IMR-90 (cell line): Measurements from ENCODE around the gene ST7. TPM values are rescaled to one million over a fixed set of nuclear protein-coding genes. Genes with fewer than 3 reads are reported as not detected.

Experiments used
- ATAC-seq: fragments of 200-7000 bp; cut with Tn5 transposase; 2 replicates; pipeline ENCODE4 v1.9.1; 2020; ENCODE audit warnings: low read depth, mild to moderate bottlenecking, moderate library complexity
- BruUV-seq: library from RNA; stranded (reverse); fragments of 400-500 nt; replicated peaks from 2 replicates; lab custom pipeline; 2021; lab: Mats Ljungman, UMichigan
- CTCF ChIA-PET: fragments of 300-600 bp; formaldehyde crosslinking; extraction: SDS; loops from one replicate; lab custom pipeline; 2021; ENCODE audit warnings: antibody characterized with exemption; lab: Yijun Ruan, JAX
- POLR2A ChIA-PET: fragments of 300-600 bp; sonication (Branson Sonifier 250); formaldehyde crosslinking; loops from one replicate; lab custom pipeline; 2022; ENCODE audit warnings: antibody characterized with exemption; ENCODE audit not compliant: unreplicated experiment; lab: Charles Lee
- DNase-seq: peaks from one replicate; pipeline ENCODE4 v3.0.0; 2013
- H2AFZ ChIP-seq: replicated peaks from 2 replicates; pipeline ENCODE3; 2013; ENCODE audit warnings: low read length, mild to moderate bottlenecking; ENCODE audit not compliant: poor library complexity
- H2AK5ac ChIP-seq: 2 replicates; pipeline ENCODE4 v1.6.1; 2013; ENCODE audit warnings: low read depth, low read length, inconsistent platforms
- H2AK9ac ChIP-seq: replicated peaks from 2 replicates; pipeline ENCODE3; 2013; ENCODE audit warnings: mild to moderate bottlenecking, low read depth, low read length, moderate library complexity; ENCODE audit not compliant: poor library complexity
- H2BK120ac ChIP-seq: 2 replicates; pipeline ENCODE4 v1.6.1; 2013; ENCODE audit warnings: low read depth, low read length, inconsistent platforms
- H2BK15ac ChIP-seq: 3 replicates; pipeline ENCODE4 v1.6.1; 2013; ENCODE audit warnings: low read depth, low read length, inconsistent platforms
- H2BK20ac ChIP-seq: 2 replicates; pipeline ENCODE4 v1.6.1; 2013; ENCODE audit warnings: low read depth, mild to moderate bottlenecking, inconsistent platforms, low read length, moderate library complexity
- H2BK5ac ChIP-seq: 2 replicates; pipeline ENCODE4 v1.6.1; 2013; ENCODE audit warnings: mild to moderate bottlenecking, low read depth, low read length, inconsistent platforms; ENCODE audit not compliant: poor library complexity, severe bottlenecking
- H3K14ac ChIP-seq: replicated peaks from 2 replicates; pipeline ENCODE4 v1.6.1; 2013; ENCODE audit warnings: low read depth, low read length, inconsistent platforms
- H3K18ac ChIP-seq: 2 replicates; pipeline ENCODE4 v1.6.1; 2013; ENCODE audit warnings: low read depth, low read length, control low read depth
- H3K23ac ChIP-seq: 2 replicates; pipeline ENCODE4 v1.6.1; 2013; ENCODE audit warnings: low read depth, low read length, inconsistent platforms
- H3K27ac ChIP-seq: 2 replicates; pipeline ENCODE4 v1.5.1; 2013; ENCODE audit warnings: mild to moderate bottlenecking, control low read depth, low read length; ENCODE audit not compliant: insufficient read depth
- H3K27me3 ChIP-seq: 2 replicates; pipeline ENCODE4 v1.6.1; 2013; ENCODE audit warnings: low read length; ENCODE audit not compliant: control insufficient read depth, insufficient read depth
- H3K36me3 ChIP-seq: 2 replicates; pipeline ENCODE4 v1.6.1; 2013; ENCODE audit warnings: low read length, mixed read lengths; ENCODE audit not compliant: control insufficient read depth, insufficient read depth
- H3K4ac ChIP-seq: 2 replicates; pipeline ENCODE4 v1.6.1; 2013; ENCODE audit warnings: low read depth, low read length, inconsistent platforms
- H3K4me1 ChIP-seq: 2 replicates; pipeline ENCODE4 v1.6.1; 2013; ENCODE audit warnings: low read length, mixed read lengths; ENCODE audit not compliant: control insufficient read depth, insufficient read depth
- H3K4me2 ChIP-seq: 2 replicates; pipeline ENCODE4 v1.6.1; 2013; ENCODE audit warnings: low read depth, mild to moderate bottlenecking, control low read depth, low read length, moderate library complexity
- H3K4me3 ChIP-seq: 2 replicates; pipeline ENCODE4 v1.5.1; 2013; ENCODE audit warnings: low read depth, mild to moderate bottlenecking, control low read depth, low read length, moderate library complexity; ENCODE audit not compliant: insufficient read depth
- H3K56ac ChIP-seq: 2 replicates; pipeline ENCODE4 v1.6.1; 2013; ENCODE audit warnings: low read length, inconsistent platforms; ENCODE audit not compliant: insufficient read depth; ENCODE audit errors: extremely low read depth
- H3K79me1 ChIP-seq, 2 experiments: 2 replicates each; pipeline ENCODE4 v1.6.1; 2013; ENCODE audit warnings: low read length in 2 of 2, inconsistent platforms in 1 of 2, low read depth in 1 of 2
- H3K9ac ChIP-seq: 2 replicates; pipeline ENCODE4 v1.6.1; 2013; ENCODE audit warnings: low read depth, low read length, control low read depth
- H3K9me1 ChIP-seq: 2 replicates; pipeline ENCODE4 v1.6.1; 2013; ENCODE audit warnings: low read length, inconsistent platforms; ENCODE audit not compliant: insufficient read depth
- H3K9me3 ChIP-seq: 2 replicates; pipeline ENCODE4 v1.6.1; 2013; ENCODE audit warnings: low read length; ENCODE audit not compliant: control insufficient read depth, insufficient read depth
- H4K20me1 ChIP-seq: 2 replicates; pipeline ENCODE4 v1.6.1; 2013; ENCODE audit warnings: low read length, inconsistent platforms; ENCODE audit not compliant: insufficient read depth
- H4K5ac ChIP-seq: 2 replicates; pipeline ENCODE4 v1.6.1; 2013; ENCODE audit warnings: mild to moderate bottlenecking, low read depth, low read length, control low read depth
- H4K8ac ChIP-seq, 2 experiments: 2 replicates each; pipeline ENCODE4 v1.6.1; 2013; ENCODE audit warnings: low read depth in 2 of 2, low read length in 2 of 2, control low read depth in 1 of 2, inconsistent platforms in 1 of 2
- H4K91ac ChIP-seq: 2 replicates; pipeline ENCODE4 v1.6.1; 2013; ENCODE audit warnings: low read depth, low read length, inconsistent platforms; ENCODE audit not compliant: insufficient read depth
- CEBPB ChIP-seq: IDR thresholded peaks from 2 replicates; pipeline ENCODE4 v1.6.1; 2012; ENCODE audit warnings: low read depth, low read length, improper control_type of control experiment
- CHD1 ChIP-seq: IDR thresholded peaks from 2 replicates; pipeline ENCODE4 v1.6.1; 2012; ENCODE audit warnings: low read depth, low read length, improper control_type of control experiment
- CTCF ChIP-seq: conservative IDR thresholded peaks from 2 replicates; pipeline ENCODE4 v1.5.1; 2012; ENCODE audit warnings: mild to moderate bottlenecking, low read depth, low read length, improper control_type of control experiment
- MAZ ChIP-seq: IDR thresholded peaks from 2 replicates; pipeline ENCODE4 v1.6.1; 2012; ENCODE audit warnings: low read depth, mild to moderate bottlenecking, low read length, improper control_type of control experiment, moderate library complexity, borderline replicate concordance
- RAD21 ChIP-seq: IDR thresholded peaks from 2 replicates; pipeline ENCODE4 v1.6.1; 2012; ENCODE audit warnings: low read length, improper control_type of control experiment
- RCOR1 ChIP-seq: IDR thresholded peaks from 2 replicates; pipeline ENCODE4 v1.6.1; 2012; ENCODE audit warnings: mild to moderate bottlenecking, low read length, improper control_type of control experiment; ENCODE audit not compliant: insufficient replicate concordance
- SMC3 ChIP-seq: fragments of 150-350 bp; IDR thresholded peaks from 2 replicates; pipeline ENCODE4 v1.6.1; 2016; ENCODE audit warnings: low read depth, mild to moderate bottlenecking, antibody characterized with exemption, low read length, moderate library complexity
- USF2 ChIP-seq: fragments of 150-350 bp; IDR thresholded peaks from 2 replicates; pipeline ENCODE4 v1.6.1; 2017; ENCODE audit warnings: mild to moderate bottlenecking, antibody characterized with exemption, low read length, low read depth
- WGBS, 2 experiments: methylation state at CpG; one replicate each; pipeline versions ENCODE4 v1.1.5 to v1.1.7; 2013; ENCODE audit warnings: missing lambda C conversion rate in 2 of 2; ENCODE audit not compliant: insufficient read length in 1 of 2; ENCODE audit errors: extremely low coverage in 2 of 2; 5-methylcytosine and 5-hydroxymethylcytosine counted together
- dilution Hi-C: fragments of 300-500 bp; cut with HindIII; formaldehyde crosslinking; loops from one replicate; pipeline ENCODE4 v1.14.3; 2018; ENCODE audit warnings: low sequenced_read_pairs; ENCODE audit not compliant: unreplicated experiment
- in situ Hi-C: fragments of 300-500 bp; cut with MboI; formaldehyde crosslinking; loops from 3 replicates; pipeline ENCODE4 v1.14.3; 2019; ENCODE audit warnings: low sequenced_read_pairs, inconsistent platforms, mixed read lengths
- intact Hi-C: fragments of 100-400 bp; cut with micrococcal nuclease; formaldehyde crosslinking; loops from 2 replicates; pipeline ENCODE4 v1.10.0; 2022
- polyA plus RNA-seq, 3 experiments: library from polyadenylated mRNA; depleted of rRNA; stranded (reverse); fragments of >200 nt; gene quantifications; 2 replicates each; pipeline ENCODE4 v1.2.3, GENCODE V29; 2012; ENCODE audit warnings: low replicate concordance in 1 of 3
- total RNA-seq: library from RNA; depleted of rRNA; stranded (reverse); fragments of >200 nt; gene quantifications from 2 replicates; pipeline ENCODE4 v1.2.3, GENCODE V29; 2012

The ST7 gene
- total and polyA plus RNA-seq, 2 of the 4 experiments (the other 2 are of a cell fraction): 18.6 to 26.0 TPM

DNA sequence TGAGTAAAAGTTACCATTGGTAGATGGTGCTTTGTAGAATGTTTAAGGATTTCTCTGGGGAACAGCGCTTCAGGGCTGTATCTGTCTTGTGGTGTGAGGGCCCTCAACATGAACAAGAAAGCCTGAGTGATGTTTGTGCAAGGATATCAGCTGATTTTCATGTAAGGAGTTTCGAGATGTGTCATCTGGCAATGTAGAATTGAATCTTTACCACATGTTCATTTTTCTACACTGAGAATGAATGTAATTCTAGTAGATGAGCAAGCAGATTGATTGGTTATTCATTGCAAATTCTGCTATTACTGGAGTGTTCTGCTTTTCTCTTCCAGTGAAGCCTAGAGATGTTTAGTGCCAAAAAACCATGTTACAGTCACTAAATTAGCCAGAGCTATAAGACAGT is 87.7 kb downstream of the ST7 start:
- dilution Hi-C loops (no loop called here), intact Hi-C loops (no loop called here), in situ Hi-C loops (no loop called here)
- Histone ChIP-seq H3K9me3 (no peaks in the 10 kb centered on the region; the same call in 1 of the 2 replicates), H2BK5ac (peak overlapping the region; percentile 24), H3K56ac (no peak overlapping the region), H2AFZ (no peak overlapping the region), H3K18ac (no peak overlapping the region), H2AK9ac (no peak overlapping the region), H2BK20ac (no peak overlapping the region), H3K4me2 (no peak overlapping the region), H2AK5ac (no peak overlapping the region), H4K20me1 (no peaks in the 10 kb centered on the region), H3K4ac (no peak overlapping the region), H2BK120ac (no peak overlapping the region), H3K9ac (no peak overlapping the region), H4K5ac (no peak overlapping the region), H3K23ac (no peak overlapping the region), H3K9me1 (peaks cover 2% of the 10 kb centered on the region; the same call in 1 of the 2 replicates), H3K27me3 (no peaks in the 10 kb centered on the region), H3K27ac (no peak overlapping the region), H4K8ac (no peak overlapping the region), H3K36me3 (no peaks in the 10 kb centered on the region), H3K79me1 (peaks cover 32 to 34% of the 10 kb centered on the region in 2 experiments), H4K91ac (no peak overlapping the region), H2BK15ac (no peak overlapping the region), H3K4me1 (peaks cover 4% of the 10 kb centered on the region; the same call in 1 of the 2 replicates), H3K14ac (no peak overlapping the region), H3K4me3 (no peak overlapping the region)
- ChIA-PET POLR2A (no interaction called here), CTCF (no interaction called here)
- DNase-seq: peak; percentile 88
- ATAC-seq: peak; percentile 63; the same call in 1 of the 2 replicates
- WGBS, 2 experiments: no CpG with 5 or more reads among the region's 2 CpGs
- TF ChIP-seq RAD21 (no peak), MAZ (no peak), SMC3 (no peak), USF2 (no peak), CEBPB (0 out of 2 replicates have a peak, but pooled peaks have one; percentile 12), CTCF (no peak), CHD1 (no peak), RCOR1 (no peak)
- BruUV-seq: no TSS peak
